HG03469 (cell line): ENCODE measurements around the gene CLCF1.

Experiments
- ATAC-seq: cut with Tn5 transposase; IDR thresholded peaks from one replicate; pipeline ENCODE4 v1.9.1; 2021; ENCODE audit warnings: mild to moderate bottlenecking, moderate library complexity, moderate number of reproducible peaks; ENCODE audit not compliant: unreplicated experiment

CLCF1 gene

DNA sequence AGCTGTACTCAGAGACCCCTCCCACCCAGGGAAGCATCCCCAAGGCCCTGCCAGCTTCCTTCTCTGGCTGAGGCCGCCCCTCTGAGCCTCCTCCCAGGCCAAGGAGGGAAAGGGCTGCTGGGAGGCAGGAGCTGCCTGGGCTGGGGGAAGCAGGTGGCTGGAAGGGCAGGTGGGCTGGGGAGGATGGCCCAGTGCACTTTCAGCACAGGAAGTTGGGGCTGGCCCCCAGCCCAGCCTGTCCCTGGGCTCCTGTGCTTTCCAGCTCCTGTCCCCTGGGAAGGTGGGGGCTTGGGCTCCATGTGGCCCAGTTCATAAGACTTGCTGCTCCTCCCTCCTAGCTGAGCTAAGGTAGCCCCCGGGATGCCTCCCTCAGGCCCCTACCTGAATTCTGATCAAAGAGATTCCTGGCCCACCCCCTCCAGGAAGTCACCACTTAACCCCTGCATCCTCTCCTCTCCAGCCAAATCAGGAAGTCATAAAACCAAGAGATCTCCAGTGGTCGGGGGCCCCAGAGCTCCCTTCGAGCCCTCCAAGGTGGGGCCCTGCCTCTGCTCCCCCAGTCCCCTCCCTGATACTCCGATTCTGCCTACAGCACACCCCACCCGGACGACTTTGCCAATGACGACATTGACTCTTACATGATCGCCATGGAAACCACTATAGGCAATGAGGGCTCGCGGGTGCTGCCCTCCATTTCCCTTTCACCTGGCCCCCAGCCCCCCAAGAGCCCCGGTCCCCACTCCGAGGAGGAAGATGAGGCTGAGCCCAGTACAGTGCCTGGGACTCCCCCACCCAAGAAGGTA is 23.4 kb upstream of the CLCF1 start:
- ATAC-seq = no peak

DNA sequence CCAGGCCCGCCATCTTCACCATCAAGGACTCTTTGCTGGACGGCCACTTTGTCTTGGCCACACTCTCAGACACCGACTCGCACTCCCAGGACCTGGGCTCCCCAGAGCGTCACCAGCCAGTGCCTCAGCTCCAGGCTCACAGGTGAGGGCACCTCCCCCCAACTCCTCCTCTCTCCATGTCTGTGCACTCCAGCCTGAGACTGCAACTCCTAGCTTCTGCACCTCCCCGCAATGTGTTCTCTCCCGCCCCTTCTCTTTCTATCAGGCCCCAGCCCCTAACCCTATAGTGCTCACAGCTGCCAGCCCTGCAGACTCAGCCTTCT is 22.8 kb upstream of the CLCF1 start:
- ATAC-seq = no peak

GRCh38 chr11:67395555-67396258 is 22.3 kb upstream of the CLCF1 start:
- no peak for ATAC-seq

DNA sequence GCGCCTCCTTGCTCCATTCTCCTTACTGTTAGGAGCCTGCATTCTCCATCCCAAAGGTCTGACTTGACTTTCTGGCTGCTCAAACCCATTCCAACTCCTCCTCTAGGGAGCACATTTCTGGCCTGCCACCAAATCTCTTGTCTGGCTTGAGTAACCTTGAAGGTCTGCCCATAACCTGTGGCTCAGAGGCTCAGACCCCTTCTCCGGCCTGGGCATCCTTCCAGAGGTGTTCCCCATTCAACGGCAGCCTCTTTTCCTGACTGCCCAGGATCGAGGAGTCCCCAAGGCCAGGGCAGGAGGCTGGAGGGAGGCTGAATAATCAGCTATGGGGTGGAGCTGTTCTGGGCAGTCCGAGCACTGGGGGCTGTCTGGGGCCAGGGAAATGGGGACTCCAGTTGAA is 20.6 kb upstream of the CLCF1 start:
- ATAC-seq = no peak

- ATAC-seq = no peak
Measured at GRCh38 chr11:67393437-67393836, 20.0 kb upstream of the CLCF1 start.

- no peak for ATAC-seq
Measured at GRCh38 chr11:67392183-67392715, 18.9 kb upstream of the CLCF1 start.

DNA sequence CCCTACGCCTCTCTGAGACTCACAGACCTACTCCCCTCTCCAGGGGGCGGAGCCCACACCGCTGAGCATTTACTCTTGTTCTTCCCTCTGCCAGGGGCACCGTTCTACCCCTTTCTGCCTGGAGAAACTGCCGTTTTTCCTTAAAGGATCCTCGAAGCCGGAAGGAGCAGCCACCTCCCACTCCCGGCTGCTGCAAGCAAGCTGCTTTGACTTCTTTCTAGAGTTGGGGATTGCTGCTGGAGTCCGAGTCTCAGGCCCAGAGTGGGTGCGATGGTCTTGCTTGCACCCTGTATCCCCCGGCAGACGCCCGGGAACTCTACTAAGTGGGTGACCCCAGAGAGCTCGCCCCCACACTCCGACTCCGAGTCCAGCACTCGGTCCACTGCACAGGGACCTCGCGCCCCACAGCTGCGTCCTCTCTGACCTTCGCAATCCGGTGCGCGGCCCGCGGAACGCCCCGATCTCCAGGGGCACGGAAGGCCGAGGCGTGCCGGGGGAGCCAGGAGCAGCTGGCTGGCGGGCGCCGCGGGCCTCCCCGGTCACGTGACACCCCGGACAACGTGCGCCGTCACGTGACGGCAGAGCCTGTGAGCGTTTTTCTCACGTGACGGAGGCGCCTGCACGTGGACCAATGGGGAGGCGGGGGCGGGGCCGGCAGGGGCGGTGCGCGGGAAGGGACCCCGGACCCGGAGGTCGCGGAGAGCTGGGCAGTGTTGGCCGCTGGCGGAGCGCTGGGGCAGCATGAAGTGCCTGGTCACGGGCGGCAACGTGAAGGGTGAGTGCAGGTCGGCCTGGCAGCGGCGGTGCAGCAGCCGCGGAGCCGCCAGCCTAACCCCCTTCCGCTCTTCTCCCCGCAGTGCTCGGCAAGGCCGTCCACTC is 18.1 kb upstream of the CLCF1 start, which contains the start of gene RAD9A:
Gene RAD9A, plus strand, starts transcription at position 683 of the 879 bp plus-strand sequence. Its CDS starts 59 bp downstream, at position 742.
- ATAC-seq = no peak

GRCh38 chr11:67390947-67391303 is 17.5 kb upstream of the CLCF1 start:
- no peak for ATAC-seq

DNA sequence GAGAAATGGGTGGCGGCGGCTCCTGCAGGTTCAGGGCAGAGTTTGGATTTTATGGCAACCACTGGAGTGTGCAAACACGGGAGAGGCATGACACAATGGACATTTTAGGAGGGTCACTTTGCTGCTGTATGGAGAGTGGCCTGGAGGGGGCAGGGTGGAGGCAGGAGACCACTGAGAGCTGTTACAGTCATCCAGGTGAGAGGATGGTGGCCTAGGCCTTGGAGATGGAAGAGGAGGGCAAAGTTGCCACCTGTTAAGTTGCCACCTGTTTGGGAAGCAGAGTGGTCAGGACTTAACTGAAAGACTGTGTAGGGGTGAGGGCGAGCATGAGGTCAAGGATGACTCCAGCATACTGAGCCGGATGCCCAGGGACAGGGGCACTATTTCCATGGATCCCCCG is 16.1 kb upstream of the CLCF1 start:
- no peak for ATAC-seq

DNA sequence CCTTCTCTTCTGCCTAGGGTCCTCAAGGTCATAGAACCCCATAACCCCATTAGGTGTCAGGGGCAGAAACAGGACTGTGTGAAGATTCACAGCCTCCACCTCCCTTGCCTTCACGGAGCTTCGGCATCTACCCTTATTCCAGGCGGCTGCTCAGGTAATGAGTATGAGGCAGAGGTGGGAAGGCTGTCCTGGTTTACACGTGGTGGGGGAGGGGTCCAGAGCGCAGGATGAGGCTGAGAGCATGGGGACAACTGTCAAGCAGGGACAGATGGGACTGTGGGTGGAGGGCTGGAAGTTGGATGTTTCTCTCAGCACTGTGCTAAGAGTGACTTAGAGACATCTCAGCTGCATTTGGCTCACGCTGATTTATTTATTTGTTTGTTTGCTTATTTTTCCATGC is 14.1 kb upstream of the CLCF1 start:
- ATAC-seq = no peak

DNA sequence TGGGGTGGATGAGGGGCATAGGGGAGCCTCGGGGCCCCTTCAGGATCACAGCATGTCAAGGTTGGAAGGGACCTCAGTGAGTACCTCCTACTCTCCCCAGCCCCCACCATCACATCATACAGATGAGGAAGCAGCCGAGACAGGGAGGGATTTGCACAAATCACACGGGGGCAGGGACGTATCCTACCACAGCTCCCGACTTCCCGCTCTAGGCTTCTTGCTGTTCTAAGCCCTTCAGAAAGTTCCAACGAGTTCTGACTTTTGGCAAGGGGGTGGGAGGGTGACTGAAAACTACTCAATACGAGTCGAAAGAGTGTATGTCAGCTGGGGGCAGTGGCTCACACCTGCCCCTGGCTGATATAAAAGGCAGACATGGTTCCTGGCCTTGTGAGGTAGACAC is 13.7 kb upstream of the CLCF1 start:
- ATAC-seq = no peak

DNA sequence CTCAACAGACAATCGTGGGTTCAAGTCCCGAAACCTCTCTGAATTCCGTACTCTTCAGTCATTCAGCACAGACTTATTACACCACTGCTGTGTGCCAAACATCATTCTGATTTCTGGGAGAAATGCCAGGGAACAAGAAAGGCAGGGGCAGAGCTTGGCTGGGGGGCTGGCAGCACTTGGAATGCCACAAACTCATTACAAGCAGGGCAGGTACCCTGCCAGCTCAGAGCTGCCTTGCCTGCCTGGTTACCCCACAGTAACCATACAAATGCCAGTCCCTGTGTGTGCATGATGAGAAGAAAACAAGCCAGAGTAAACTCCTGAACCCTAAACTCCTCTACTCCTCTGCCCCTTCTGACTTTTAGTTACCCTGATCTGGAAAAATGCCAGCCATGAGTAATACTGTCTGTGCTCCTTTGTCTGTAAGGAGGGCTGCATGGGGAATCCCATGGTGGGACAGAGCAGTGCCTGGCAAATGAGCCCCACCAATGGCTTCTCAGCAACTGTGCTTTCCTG is 11.5 kb upstream of the CLCF1 start:
- no peak for ATAC-seq

DNA sequence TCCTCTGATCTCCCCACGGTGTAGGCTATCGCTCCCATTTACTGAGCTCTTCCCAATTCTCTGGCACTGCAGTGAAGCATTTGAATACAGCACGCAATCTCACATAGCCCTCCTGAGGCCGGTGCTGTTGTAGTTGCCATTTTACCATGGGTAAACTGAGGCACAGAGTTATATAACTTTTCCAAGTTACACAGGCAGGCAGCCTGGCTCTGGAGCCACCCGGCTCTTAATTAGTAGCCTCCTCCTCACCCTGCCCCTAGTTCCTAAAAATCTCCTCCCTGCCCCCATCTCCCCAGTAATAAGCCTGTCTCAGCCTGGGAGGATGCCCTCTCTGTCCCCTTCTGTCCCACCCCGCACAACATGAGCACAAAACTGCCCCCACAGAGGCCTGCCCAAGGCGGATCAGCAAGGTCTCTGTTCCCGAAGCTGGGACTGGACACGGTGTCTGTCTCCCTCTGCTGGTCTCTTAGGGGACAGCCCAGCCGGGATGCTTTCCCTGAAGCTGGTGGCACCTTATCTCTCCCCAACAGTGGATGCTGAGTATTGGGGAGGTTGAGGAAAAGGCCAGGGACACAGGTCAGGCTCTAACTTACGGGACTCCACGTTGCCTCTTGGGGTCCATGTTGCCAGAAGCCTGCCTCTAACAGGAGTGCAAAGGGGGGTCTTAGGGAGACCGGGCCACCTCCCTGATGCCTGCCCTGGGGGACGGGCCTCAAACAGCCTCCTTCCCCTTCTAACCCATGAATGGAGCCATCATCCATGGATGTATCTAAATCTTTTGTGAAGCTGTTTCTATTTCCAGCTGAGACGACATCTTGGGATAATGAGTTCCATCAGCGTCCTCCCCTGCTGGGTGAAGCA is 9.1 kb upstream of the CLCF1 start:
- ATAC-seq = no peak

DNA sequence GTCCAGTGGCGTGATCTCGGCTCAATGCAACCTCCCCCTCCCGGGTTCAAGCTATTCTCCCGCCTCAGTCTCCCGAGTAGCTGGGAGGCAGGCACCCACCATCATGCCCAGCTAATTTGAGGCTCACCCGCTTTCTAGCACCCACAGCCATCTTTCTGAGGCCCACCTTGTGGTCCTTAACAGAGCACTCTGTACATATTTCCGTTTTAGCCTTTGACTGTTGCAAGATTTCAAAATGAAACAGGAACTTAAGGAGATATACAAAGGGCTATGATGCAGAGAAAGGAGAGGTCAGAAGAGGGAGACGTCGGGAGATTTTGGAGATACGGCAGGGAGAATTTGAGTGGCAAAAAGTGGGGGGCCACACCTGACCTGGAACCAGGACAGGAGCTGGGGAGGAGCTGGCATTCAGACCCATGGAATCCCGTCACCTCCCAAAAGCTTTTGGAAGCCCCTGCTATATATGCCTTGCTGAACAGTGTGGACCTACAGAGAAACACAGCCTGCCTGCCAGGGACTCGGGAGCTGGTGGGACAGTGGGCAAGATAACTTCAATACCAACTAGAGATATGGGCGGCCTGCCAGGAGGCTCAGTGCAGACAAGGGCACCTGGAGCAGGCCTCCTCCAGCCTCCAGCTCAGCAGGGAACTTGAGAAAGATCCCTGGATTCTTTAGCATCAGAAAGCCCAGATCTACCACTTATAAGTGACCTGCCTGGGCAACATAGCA is 8.0 kb upstream of the CLCF1 start:
- no peak for ATAC-seq

DNA sequence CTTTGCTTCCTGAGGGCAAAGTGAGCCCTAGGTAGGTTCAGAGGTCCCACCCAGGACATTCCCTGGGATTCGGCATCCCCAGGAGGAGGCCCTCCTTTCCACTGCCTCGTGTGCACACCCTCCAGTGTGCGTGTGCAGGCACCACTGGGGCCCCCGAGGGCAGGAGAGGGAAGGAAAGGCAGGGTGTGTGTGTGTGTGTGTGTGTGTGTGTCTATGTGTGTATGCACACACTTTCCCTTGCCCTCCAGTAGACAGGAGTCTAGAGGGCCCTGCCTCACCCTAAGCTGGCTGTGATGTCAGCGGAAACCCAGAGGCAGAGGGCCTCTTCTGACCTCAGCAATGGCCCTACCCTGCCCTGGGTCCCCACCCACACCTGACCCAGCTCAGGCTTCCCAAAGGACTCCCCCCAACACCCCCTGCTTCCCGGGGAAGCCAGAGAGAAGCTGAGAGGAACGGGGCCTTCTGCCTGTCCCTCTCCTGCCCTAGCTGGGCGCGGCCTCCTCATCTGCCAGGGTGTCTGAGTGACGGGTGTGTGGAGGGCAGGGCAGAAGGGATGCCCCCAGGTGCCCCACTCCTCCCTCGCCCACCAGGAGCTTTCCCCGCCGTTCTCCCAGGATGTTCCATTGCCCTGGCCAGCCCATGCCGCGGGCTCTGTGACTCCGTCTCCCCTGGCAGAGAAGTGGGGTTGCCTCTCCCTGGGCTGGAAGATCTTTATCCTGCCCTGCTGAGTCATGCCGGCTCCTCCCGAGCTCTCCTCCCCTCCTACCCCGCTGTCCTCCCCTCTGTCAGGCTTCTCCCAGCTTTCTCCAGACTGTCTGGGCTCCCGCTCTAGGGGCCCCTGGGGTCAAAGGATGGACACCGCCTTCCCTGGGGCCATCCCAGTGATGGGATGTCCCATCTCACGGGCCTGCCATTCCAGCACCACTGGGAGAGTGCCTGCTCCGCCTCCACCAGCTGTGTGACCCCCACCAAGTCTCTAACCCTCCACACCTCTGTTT is 6.0 kb upstream of the CLCF1 start:
- ATAC-seq = no peak

GRCh38 chr11:67378544-67378943 is 5.1 kb upstream of the CLCF1 start:
- no peak for ATAC-seq

DNA sequence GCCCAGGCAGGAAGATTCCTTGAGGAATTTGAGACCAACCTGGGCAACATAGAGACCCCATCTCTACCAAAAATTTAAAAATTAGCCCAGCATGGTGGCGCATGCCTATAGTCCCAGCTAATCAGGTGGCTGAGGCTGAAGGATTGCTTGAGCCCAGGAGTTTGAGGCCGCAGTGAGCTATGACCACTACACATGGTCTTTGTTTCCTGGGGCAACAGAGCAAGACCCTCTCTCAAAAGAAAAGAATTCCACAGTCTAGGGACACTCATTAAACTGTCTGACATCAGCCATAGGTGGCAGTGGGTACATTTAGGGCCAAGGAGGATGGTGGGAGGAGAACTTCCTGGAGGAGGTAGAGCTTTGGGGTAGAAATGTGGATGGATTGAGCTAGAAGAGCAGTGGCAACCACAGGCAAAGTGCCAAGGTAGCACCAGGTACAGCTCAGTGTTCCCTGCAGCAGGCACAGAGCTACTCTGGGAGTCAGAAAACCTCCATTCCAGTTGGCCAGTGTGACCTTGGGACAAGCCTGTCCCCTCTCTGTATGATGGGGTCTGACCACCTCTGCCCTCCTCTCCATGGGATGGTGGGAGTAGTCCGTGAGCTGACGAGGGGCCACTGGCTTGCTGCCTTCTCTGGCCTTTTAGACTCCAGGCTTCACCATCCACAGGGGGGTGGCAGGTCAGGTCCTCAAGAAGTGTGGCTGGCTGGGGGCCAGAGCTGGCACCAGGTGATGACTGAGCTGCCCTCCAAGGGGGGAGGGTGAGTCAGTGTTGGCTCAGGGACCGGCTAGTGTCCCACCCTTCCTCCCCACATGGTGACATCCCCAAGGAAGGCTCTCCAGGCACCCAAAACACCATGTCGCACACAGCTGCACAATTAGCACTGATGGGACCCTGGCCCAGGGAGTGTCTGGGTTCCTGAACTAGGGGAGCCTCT is 3.7 kb upstream of the CLCF1 start:
- ATAC-seq = no peak
